HG02588 (cell line): ENCODE results near the gene VSIG2.

ENCODE experiments used
- ATAC-seq: cut with Tn5 transposase; IDR thresholded peaks from one replicate; pipeline ENCODE4 v1.9.1; 2021; ENCODE audit warnings: mild to moderate bottlenecking, moderate library complexity; ENCODE audit not compliant: unreplicated experiment

Gene VSIG2

DNA sequence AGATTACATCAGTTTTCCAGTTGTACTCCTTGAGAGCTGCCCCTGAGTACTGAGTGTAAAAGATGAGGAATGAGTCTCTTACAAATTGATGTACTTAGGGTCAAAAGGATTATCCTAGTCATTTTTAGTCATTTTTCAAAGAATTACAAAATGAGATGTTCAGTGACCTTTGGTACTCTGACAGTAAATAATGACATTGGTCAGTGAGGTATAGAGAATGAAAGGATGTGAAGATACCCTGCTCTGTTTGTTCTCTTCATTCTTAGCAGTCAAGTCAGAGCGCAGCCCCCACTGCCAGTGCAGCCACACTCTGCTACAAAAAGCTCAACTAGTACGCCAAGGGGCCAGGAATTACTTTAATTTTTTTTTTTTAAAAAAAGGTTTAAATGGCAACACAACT lies 14.1 kb upstream of the VSIG2 start:
- ATAC-seq: no peak

DNA sequence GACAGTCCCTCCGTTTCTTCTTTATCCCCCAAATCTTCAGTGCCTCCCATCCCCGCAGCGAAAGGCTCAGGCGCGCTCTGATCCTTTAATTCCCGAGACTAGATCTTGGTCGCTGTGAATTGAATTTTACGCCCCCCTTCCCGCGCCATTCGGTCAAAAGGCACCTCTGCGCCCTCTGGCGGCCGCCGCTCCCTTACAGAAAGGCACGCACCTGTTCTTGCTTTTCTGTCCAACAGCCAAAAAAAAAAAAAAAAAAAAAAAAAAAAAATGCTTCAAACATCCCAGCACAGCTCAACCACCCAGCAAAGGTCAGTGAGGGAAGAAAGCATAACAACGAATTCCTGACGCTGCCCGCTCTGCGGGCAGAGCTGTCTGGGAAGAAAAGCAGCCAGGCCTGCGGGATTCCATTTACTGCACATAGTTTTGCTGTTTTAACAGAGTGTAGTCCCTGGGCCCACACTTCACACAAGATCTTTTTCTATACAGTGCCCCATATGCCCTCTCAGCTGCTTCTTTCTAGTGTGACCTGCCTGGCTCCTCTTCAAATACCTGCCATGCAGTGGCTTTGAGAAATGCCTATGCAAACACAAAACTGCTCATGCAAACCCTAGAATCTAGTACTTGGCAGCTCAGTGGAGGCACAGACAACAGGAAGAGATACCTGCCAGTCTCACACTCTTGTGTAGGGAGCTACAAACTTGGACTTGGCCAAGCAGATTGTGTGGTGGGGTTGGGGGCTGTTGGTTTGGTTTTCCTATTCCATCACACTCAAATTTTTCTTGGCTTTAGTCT lies 11.3 kb upstream of the VSIG2 start:
- ATAC-seq: no peak

DNA sequence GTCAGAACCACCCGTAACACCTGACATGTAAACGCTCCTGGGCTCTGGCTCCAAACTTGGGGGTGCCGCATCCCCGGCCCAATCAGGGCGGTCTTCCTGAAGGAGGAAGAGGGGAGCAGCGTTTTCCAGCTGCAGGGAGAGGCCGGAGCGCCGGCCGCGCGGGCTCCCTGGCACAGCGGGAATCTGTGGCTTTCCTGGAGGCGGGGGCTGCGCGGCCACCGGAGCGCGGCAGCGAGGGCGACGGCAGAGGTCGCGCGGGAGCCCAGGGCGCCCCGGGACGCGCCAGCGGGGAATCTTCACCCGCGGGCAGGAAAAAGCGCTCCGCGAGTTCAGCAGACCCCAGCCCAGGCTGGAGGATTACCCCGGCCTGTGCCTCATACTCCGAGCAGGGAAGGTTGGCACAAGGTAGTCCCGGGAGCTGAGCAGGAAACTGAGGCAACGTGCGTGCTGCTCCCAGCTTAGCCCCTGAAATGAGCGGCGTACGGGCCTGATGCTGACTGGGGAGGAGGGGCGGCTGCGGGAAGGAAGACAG lies 10.6 kb upstream of the VSIG2 start:
- ATAC-seq: peak; percentile 7

DNA sequence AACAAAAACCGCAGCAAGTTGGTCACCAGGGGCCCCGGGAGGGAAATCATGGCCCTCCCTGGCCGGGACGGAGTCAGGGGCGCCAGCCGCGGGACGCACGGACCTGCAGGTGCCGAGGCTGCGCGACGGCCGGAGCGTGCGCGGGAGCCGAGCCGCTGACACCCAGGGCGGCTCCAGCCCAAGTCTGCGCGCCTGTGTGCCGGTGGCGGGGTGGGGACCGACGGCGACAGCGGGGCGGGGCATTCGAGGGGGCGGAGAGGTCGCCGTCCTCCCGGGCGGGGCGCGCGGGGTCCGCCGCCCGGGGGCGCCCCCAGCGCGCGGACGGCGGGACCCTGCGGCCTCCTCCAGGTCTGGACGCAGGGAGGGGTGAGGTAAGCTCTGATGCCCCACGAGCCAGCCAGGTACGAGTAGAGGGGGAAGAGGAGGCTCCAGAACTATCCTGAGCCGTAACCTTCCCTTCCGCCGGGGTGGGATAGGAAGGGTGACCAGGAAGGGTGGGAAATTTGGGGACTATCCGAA lies 10.1 kb upstream of the VSIG2 start, which contains the start of gene ESAM:
TSS of gene ESAM (minus strand) at position 186 of the 519 bp plus-strand sequence. CDS start at position 50, 136 bp downstream.
- ATAC-seq: peak; percentile 55

DNA sequence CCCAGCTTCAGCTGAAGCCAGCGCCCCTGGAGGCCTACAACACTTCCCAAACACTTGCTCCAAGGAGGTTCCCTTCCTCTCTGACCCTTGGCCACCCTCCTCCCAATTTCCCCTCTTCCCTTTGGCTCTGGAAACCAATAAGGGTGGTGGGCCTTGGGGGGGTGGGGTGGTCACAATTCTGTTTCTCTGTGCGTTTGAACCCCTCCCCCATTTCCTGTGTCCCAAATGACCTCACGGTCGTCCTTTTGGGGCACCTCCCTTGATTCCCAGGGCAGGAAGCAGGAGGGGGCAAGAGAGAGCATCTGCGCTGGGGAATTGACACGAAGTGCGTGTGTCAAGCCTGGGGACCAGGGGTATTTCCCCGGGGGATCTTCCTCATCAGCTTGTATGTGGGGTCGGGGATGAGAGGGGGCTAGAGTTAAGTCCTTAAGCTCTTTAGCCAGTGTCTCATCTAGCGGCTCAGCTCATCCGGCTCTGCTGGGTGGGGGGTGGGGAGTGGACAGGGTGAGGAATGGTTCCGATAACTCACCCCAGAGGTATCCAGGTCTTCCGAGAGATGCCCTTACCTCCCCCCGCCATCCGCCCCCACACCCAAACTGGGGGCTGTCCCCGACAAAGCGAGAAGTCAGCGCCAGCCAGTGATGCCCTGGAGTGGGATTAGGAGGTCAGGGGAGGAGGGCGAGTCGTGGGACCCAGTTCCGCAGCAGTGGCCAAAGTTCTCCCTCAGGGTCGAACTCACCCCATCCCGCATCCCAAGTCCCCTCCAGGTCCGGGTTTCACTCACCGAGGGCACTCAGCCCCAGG lies 9.4 kb upstream of the VSIG2 start:
- no peak for ATAC-seq

DNA sequence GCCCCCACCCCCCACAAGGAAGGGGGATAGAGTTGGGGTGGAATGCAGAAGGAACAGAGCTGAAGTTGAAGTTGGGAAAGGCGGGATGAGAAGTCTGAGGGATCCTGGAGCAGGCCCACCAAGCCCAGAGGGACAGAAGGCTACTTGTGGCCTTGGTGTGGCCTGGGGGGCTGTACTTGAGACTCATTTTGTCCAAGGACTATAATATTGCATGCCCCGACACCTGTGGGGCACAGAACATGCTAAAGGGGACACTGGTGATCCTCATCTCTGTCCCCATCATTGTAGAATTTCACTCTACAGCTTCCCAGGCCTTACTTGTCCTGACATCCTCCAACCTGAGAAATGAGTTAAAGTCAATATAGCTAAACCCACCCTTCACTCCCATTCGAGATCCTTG lies 8.8 kb upstream of the VSIG2 start:
- ATAC-seq: no peak

DNA sequence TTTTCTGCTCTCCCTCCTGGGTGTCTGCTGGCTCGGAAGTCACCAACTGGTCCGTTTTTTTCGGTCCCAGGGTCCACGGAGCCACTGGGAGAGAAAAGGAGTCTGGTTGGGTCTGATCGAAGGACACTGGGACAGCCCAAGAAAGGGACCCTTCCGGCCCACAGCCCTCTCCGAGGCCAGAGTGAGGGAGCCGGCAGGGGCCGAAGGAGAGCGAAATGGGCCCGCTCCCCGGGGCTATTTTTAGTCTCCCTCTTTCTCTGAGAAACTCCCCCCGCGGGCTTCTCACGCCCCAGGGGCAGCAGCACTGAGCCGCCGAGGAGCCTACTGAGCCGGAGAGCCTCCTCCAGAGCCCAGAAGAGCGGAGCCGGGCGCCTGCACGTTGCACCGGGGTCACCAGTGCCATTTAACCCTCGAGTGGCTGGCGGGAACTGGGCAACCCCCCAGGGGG lies 8.2 kb upstream of the VSIG2 start:
- peak; percentile 23 for ATAC-seq

DNA sequence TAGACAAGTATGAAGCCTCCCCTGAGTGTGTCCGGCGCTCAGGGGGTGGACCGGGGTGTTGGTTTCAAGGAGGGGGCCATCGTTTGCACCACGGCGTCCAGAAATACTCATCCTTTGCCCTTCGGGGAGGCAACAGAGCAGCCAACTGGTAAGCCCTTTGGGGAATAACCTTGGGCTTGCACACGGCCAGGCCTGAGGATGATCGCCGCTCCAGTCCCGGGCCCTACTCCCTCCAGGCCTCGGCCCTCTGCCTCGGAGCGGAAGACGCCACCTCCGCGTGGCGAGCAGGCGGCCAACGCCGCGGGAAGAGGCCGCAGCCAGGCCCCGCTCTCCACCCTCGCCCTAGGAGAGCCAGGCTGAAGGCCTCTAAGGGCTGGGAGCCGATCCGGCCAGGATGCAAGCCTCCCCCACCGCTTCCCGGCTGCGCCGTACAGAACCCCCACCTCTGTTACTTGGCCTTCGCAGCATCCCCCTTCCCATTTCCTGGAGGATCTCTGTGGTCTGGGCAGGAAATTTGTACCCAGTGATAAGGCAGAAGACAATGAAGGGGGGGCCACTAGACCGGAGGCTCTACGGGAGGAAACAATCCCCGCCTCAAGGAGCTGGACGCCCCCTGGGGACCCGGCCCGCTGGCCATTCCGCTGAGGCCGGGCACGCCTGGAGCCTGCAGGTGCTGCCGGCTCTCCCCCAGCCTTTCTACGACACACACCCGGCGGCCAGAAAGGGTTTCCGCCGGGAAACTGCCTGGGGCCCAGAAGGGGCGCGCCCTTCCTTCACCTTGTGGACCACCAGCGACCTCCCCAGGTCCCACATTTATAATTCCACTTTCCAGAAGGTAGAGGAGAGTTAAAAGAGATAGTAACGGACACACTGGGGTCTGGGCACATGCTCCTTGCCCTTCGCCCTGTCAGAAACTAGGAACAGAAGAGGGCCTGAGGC lies 7.5 kb upstream of the VSIG2 start:
- no peak for ATAC-seq

DNA sequence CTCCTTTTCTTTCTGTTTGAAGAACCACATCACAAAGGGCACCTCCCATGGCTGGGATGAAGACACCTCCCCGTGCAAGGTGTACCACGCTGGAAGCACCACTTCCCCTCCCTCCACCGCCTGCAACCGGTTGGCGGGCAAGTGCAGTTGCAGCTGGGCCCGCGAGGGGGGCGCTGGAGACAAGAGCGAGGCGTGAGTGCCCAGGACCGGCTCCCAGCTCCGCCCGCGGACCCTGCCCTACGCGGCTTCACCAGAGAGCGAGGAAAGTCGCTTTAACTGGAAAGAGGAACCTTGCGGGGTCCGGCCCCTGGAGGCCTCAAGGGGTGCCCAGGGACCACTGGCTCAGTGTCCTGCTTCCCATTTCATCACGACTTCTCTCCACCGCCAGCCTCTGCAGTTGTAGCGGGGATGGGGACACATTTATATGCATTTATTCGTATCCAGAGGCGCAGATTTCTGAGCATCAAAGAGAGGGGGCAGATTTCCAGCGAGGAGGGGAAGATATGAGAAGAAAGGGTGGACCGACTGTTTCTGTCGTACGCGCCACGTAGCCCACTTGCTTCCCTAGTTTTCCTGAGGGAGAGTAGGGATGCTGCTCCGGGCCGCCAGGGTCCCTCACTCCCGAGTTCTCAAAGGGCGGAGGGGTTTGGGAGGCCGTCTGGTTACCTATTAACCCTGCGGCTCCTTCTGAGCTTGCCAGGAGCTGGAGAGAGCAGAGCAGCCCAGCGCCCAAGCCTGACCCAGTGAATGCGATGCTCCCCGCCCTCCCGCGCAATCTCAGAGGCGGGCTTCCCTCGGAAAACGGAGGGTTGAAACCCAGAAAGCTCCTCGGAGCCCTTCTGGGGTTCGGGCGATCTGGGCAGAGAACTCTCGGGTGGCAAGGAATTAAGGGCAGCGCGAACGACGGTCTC lies 6.6 kb upstream of the VSIG2 start:
- ATAC-seq: peak; percentile 49

DNA sequence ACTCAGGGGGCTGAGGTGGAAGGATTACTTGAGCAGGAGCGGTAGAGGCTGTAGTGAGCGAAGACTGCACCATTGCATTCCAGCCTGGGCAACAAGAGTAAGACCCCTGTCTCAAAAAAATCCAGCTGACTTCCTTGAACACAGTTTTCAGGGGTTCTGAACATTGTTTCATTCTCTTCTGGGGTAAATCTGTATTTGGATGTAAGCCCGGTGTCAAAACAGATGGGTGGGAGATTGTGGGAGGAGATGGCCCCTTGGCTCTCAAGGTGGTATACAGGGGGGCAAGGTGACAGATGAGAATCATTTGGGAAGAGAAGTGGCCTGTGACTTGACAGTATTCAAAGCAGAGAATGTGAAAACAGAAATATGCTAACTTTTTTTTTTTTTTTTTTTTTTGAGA lies 5.3 kb upstream of the VSIG2 start:
- no peak for ATAC-seq

DNA sequence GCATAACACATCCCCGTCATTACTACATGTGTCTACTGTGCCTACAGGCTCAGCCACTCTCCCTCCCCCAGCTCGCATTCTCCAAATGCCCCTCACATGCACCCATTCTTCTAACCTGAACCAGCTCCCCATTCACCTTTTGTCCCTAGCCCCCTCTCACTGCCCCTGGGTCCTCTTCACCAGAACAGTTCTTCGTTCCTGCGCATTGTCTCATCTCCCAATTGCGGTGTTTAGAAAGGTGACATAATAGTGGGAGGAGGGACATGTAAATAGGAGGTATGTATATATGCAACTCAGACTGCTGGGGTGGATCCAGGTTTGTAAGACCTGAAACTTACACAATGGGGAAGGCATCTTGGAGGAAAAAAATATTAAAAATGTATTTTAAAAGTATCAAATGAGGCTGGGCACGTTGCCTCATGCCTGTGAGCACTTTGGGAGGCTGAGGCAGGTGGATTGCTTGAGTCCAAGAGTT lies 4.7 kb upstream of the VSIG2 start:
- ATAC-seq: no peak

DNA sequence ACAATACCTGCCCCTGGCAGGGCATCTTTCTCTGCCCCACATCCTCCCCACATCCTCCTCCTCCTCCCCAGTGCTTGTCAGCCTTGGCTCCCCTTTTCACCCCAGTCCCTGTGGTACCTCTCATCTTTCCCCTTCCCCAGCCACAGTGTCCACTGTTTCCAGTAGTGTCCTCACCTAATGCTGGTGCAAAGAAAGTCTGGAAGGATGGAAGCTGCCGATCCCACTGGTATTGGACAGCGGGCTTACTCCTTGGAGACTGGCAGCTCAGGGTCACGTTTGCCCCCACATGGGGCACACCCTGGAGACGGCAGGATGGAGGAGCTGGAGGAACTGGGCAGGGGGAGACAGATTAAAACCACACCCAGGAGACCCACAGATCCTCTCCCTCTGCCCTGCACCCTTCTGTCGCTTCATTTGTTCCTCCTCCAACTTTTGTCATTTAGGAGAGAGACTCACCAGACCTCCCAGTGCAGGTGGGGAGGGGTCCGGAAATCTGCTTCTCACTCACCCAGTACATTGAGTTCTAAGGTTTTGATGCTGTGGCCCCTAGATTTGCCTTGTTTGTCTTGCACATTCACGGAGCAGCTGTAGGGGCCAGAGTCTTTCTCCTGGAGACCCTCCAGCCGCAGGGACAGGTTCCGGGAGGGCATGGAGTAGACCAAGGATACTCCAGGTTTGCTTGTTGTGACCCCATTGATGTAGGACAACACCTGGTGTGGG lies 4.1 kb upstream of the VSIG2 start:
- no peak for ATAC-seq

DNA sequence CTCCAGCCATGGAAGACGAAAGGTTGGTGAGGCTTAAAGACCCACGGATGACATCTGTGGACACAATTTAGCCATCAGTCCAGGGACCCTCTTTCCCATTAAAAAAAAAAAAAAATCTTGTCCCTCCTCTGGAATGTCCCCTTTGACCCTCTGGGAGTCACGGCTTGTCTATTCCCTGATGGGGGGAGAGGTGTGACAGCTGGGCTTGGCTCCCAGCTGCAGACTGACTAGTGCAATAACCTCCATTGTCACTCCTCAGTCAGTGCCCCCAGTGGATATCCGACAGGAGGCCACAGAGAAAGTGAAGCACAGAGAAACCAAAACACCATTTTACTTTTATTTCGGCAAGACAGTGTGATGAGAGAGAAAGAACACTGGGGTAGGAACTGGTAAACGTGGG lies 2.7 kb upstream of the VSIG2 start:
- no peak for ATAC-seq

DNA sequence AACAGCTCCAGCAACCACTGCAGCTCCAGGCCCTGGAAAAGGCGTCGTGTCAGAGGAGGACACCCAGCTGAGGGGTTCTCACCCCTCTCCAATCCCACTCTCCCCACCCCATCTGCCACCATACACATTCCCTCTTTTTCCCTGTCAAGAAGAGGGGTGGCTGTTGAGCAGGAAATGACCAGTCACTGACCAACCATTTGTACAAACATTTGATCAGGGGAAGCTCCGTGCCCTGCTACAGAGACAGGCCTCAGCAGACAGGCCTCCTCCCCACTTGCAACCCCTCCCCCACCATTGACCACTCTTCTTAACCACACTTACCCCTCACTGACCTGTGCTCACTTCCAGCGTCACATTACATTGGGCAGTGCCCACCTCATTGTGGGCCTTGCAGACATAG lies 2.3 kb upstream of the VSIG2 start:
- no peak for ATAC-seq

DNA sequence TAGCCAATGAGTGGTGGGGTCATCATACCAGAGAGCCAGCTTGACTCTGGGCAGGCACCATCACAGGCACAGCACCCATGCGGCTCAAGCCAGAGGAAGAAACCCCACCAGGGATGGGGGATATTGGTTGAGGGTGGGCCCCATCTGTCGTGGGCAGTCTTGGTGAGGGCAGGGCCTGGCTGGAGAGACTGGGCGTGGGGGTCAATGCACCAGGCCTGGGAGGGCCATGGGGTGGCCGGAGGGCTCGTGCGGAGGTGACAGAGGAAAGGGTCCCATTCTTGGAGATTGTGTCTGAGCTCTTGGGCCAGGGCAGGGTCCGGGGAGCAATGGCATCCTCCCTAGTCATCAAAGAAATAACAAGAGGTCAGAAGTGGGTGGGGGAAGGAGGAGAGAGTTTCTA lies 1.6 kb upstream of the VSIG2 start:
- ATAC-seq: no peak

DNA sequence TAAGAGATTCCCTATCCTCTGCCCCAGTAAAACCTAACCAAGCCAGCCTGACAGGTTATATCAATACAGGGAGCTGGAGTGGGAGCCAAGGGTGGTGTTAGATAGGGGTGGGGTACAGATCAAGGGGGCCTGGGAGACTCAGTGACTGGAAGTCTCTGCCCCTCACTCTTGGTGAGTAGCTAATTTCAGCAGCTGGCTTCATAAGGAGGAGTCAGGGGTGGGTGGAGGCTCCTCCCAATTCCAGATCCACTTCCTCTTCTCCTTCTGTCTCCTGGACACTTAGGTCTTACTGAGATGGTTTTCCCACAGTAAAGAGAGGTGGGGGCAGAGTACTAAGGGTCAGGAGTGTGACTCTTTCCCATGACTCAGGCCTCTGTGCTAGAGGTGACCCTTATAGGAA lies 1.1 kb upstream of the VSIG2 start:
- no peak for ATAC-seq

DNA sequence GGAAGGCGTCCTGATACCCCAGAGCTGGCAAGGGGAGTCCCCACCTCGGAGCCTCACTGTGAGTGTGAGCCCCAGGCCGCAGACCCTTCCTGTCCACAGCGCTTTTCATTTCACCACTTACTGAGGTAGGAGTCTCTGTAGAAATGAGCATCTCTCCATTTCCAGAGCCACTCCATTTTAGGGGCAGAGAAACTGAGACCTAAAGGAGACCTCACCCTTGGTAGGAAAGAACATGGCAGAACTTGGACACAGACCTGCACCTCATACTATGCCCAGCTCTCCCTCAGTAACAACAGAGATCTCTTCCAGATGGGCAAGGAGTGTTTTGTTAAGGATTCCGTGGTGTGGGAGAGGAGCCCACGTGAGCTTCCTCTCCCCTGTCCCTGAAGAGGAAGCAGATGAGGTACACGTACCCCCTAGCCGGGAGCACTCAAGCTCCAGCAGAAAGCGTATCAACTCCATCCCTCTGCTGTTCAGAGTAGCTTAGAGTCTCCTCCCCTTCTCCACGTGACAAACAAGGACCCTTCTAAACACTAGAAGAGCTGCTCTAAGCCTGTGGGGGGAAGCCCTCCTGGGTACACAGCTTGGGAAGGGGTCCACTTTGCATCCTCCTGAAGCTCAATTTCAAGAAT lies 532 bp upstream of the VSIG2 start:
- ATAC-seq: no peak

DNA sequence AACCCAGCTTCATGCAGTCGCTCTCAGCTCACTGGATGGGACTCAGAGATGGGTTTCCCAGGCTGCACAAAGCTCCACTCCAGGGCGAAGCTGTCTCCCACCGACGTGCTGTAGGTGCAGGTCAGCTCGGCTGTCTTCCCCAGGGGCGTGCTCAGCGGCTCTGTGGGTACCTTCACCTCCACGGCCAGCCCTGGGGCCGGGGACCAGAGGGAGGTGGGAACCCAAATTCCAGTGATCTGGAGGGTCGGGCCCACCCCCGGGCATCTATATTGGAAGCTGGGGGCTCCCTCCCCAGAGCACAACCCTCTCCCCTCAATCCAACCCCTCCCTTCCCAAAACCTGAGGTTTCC lies 689 bp downstream of the VSIG2 start:
- ATAC-seq: no peak
